ENCODE results near the gene NPAS3.

The NPAS3 gene

DNA sequence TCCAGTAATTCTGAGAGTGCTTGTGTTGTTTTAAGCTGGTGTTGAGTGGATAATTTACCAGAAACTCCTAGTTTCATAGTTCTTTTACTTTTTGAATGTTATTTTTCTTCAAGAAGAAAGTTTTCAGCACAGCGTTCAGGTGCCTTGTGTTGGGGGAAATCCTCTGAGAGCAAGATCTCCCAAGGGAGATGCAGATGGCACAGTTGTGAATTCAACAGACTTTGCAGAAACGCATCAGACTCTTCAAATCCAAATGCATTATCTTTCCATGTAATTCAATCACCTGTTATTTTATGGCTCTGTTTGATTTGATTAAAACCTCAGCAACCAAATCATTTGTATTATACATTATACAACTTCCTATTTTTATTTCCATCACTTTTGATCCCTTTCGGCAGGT is 572.3 kb downstream of the NPAS3 start:
- no peak for DNase-seq (ENCODE audit: low read depth in 2 of 2)

DNA sequence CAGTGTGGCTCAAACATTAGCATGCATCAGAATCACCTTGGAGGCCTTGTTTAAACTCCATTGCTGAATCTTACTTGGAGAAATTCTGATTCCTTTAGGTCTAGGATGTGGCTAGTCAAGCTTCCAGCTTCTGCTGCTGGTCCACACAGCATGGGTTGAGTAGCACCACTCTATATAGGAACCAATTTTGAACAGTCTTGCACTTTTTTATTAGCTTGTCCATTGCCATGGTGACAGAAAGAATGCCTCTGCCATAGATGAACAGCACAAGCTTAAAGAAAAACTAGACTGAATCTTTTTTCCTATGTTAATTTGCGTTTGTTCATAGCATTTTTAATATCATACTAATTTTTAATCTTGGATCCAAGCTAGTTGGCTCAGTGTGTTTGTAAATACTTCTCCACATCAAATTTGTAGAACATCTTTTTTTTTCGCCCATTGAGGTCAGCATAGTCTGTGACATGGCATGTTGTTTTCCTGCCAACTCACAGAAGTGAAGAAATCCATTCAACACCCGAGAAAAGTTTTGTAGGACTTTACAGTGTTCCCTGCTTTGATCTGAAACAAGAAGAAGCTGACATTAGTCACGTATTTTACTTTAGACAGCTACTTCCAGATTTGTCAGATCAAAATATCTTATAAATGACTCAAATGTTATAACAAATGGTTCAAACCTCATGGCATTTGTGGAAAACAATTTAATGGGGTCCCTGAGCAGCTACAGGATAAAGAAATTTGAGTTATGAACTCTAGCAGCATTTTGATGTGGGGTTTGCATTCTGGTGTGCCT is 573.4 kb downstream of the NPAS3 start:
- DNase-seq (ENCODE audit: low read depth in 2 of 2) = no peak

DNA sequence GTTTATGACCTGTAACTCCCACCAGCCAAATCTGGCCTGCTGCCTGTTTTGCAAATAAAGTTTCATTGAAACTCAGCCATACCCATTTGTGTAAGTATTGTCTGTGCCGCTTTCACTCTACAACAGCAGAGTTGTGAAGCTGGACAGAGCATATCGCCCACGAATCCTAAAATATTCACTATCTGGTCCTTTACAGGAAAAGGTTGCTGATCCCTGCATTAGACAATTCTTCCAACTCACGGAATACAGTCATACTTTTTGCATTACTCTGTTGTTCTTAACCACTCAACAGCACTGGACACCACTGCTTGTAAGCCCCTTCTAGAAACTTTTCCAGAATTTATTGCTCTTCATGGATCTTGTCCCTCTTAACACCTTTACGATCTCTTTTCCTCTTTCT is 576.8 kb downstream of the NPAS3 start:
- no peak for DNase-seq (ENCODE audit: low read depth in 2 of 2)

DNA sequence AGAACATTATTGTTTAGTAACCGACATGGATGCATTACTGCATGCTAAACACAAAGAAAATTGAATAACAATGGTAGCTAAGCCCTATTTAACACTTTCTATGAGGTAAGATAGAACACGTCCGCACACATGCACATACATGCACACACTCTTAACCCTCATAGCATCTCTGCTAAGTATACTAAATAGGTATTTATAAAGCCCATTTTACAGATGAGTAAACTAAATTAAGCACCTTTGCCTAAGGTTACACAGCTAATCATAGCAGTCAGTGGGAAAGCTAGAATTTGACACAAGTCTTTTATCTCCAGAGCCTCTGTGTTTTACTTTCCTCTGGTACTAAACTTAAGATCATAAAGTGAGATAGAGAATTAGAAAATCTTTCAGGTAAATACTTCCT is 577.2 kb downstream of the NPAS3 start:
- no peak for DNase-seq (ENCODE audit: low read depth in 2 of 2)

DNA sequence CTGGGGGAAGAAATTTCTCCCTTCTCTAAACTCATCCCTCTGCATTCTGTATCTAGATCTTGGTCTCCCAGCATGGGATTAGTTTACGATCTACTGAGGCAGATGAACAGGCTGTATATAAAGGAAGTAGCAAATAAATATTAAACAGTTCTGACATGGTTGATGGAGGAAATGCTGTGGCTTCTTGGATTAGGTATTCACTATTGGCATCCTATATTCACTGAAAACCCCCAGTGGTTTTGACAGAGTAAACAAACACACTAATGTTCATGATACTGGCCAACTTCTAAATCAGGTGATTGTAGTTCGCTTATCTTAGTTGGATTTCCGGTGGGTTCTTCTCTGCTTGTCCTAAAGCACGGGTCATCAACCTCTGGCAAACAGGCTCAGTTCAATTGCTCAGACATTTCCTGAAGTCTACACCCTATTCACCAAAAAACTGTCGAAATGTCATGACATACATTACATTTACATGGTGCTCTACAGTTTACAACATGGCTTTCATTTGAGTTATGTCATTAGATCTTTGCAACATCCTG is 578.3 kb downstream of the NPAS3 start:
- no peak for DNase-seq (ENCODE audit: low read depth in 2 of 2)

DNA sequence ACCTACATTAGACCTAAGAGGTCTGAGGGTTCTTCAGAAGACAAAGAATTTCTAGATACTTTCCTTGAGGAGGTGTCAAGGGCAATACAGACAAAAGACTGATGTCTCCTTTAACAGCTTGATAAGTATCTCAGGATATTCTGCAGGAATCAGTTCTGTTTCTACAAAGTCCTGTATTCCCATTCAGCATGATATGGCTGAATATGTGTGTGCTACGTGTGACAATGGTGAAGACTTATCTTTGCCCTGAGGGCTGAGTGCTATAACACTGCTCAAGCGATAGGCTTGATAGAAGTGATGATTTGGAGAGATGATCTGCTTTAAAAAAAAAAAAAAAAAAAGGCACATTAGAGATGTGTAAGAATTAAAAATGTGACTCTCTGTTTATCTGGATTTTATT is 582.5 kb downstream of the NPAS3 start:
- DNase-seq (ENCODE audit: low read depth in 2 of 2) = no peak

DNA sequence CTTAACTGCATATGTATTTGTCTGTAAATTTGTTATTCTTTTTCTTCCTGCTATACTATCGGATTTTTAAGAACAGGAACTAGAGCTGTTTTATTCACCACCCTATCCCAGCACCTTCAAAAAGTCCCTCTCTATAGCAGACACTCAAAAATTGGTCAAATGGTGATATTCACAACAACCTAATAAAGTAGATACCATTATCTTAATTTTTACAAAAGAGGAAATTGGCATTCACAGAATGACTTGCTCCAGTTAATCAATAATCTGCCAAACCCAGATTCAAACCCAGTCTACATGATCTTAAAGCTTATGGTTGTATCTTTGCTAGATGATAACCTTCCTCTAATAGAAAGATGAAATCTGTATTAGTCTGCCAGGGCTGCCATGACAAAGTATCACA is 585.6 kb downstream of the NPAS3 start:
- DNase-seq (ENCODE audit: low read depth in 2 of 2) = no peak

DNA sequence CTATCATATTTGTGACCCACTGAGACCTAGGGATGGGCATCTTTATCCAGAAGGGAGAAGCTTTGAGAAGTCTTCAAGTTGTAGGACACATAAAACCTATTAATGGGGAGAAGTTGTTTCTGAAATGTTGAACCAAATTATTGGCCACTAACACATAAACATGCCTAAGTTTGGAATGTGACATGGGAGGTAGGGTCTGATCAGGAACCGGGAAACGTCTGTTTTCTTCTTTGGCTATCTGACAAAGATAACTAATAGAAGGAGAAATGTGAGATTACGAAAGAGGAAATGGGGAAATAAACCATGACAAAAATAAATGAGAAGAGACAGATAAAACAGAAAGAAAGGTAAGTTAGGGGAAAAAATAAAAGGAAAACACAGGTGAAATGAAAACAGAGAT is 586.9 kb downstream of the NPAS3 start:
- no peak for DNase-seq (ENCODE audit: low read depth in 2 of 2)

DNA sequence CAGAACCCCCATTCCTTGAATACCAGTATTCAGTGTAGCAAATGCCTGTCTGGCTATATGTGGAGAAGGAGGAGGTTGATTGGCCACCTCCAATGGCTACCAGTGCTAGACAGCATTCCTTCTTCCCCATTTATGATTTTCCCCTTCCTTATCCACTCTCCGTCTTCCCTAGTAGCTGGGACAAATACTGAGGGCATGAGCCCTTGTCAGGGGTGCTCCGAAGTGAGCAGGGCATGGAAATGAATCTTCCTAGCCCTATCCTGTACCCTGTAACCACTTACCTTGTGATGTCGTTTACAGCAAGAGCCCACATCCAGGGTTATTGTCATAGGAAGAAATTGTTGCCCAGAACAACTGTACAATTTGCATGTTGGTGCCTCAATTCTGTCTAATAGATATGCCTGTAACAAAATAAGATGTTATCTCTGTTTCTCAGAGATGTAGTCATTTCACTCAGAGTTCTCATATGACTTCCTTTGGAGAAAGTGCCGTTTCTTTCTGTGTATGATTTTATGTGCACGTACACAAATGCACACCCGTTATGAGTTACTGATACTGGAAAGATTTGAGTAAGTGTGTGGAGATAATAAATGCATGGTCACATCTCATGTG is 588.5 kb downstream of the NPAS3 start:
- DNase-seq (ENCODE audit: low read depth in 2 of 2) = no peak

DNA sequence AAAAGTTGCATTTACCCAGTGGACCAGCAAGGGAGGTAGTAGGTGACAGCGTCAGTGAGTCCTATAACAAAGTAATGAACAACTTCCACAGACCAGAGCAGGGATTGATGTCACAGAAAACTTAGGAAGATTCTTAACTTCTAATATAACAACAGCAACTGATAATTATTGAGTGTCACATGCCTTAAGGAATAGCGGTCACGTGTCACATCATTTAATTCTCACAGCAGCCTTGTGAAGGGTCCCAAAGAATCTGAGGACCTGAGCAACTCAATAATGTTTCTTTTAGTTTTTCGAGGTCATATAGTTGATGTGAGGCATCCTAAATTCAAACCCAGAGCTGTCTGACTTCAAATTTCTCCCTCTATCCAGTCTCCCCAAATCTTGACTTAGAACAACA is 590.0 kb downstream of the NPAS3 start:
- no peak for DNase-seq (ENCODE audit: low read depth in 2 of 2)

DNA sequence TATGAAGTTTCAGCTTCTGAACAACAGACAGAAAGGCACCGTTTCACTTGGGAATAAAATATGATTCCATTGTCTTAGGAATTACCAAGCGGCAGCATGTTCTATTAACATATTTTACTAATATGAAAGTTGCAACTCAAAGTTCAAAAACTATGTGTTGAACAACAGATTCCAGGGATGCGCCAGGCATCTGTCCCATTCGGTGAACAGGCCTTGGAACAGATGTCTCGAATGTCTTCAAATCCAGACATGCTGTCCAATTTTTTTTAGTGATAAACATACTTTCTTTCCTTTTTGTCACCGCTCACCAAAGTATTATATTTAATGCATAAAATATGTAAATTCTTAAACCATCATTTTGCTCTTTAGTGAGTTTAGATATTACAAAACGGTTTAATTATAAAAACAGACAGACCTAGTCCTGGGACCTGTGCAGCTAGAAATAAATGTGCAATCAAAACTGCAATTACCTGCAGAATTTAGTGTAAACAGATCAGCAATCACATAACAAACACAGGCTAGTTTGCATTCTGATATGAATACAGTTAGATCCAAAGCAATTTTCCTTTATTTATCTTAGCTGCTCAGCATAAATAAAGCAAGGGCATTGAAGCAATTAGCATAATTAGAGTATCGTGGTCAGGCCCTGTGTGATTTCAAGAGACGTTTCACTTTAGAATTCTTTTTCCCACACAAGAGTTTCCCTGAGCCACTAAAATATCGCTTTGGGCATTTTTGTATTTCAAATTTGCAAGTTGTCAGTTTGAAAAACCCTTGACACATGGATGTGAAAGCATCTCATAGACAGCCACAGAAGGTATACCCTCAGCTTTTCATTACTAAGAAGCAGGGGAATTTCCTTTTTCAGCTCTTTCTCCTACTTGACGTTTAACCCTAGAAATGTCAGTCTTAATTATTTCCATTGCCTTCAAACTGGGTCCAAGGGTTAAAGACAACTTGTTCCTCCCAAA is 591.4 kb downstream of the NPAS3 start:
- no peak for DNase-seq (ENCODE audit: low read depth in 2 of 2)

DNA sequence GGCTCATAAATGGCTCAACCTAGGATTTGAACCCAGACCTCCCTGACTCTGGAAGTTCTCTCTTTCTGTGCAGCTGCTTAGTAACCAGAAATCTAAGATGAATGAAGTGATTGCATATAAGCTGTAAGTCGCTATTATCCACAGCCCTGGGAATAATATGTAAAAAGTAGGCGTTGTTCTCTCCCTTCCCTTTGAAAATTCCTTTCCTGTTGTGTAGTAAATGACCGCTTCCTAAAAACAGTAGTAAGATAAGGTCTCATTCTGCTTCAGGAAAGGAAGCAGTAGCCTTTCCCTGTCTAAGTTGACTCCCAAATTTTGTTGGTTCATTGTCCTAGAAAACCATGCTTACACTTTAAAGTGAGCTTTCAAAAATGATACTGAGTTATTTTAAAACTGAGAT is 593.9 kb downstream of the NPAS3 start:
- no peak for DNase-seq (ENCODE audit: low read depth in 2 of 2)

DNA sequence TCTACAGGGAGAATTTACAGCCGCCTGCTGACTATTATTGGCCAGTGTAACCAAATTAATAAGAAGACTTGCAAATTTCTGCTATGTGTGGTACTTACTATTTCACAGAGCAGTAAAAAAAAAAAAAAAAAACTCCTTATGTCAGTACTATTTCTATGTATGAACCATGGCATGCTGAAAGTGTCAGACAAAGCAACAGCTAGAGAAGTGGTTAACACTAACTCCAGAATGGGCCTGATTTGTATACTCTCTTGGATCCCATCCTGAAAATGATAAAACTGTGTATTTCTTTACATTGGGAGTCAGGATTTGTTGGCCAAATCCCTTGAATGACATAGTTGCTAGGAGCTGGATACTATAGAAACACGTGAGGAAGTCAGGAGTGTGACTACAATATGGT is 595.4 kb downstream of the NPAS3 start:
- DNase-seq (ENCODE audit: low read depth in 2 of 2) = no peak

DNA sequence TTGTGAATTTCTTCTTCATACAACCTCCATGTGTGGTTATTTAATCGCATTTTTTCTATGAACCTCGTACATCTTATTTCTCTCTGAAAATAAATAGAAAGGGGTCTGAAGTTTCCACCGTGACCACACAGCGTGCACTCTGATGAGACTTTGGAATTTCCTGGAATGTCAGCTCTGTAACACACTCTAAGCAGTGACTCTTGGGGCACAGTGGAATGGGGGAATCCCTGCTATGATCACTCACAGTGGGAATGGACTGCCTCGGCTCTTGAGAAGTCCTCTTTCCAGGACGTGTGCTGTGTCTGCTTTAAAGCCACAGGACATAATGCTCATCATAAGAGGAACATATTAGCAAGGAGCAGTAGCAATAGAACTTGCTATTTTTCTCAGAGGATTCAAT is 596.0 kb downstream of the NPAS3 start:
- DNase-seq (ENCODE audit: low read depth in 2 of 2) = no peak

DNA sequence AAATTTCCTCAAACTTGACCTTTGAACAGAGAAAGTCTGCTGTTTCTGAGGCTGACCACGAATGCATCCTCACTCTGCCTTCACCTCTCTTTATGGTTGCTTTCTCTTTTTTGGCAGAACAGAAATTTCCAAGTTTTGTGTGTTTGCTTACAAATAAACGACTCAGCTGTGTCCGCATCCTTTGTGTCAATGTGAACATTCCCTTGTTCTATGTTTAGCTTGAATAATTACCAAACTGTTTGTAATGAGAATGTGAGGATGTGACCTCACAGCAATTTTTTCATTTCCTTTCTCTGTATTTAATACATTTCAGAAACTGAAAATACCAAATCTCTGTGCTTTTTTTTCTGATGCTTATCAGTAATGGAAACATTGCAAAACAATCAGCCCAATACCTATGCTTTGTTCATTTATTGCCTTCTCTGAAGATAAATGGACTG is 601.3 kb downstream of the NPAS3 start:
- DNase-seq (ENCODE audit: low read depth in 2 of 2) = no peak

DNA sequence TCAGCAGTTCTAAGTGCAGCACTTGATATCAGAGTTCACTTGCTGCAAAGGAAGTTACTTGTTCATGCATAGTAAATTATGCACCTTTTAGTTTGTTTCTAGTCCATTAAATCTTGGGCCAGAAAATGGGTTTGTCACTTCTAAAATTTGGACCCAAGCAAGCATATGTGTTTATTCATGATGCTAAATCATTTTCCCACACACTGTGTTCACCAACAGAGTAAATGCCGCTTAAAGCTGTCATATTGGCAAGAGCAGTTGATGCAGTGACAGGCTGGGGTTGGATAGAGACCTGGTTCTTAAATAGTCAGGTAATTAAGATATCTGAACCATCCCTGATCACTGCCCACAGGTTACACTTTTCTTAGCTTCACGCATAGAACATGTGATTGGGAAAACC is 602.5 kb downstream of the NPAS3 start:
- DNase-seq (ENCODE audit: low read depth in 2 of 2) = no peak

DNA sequence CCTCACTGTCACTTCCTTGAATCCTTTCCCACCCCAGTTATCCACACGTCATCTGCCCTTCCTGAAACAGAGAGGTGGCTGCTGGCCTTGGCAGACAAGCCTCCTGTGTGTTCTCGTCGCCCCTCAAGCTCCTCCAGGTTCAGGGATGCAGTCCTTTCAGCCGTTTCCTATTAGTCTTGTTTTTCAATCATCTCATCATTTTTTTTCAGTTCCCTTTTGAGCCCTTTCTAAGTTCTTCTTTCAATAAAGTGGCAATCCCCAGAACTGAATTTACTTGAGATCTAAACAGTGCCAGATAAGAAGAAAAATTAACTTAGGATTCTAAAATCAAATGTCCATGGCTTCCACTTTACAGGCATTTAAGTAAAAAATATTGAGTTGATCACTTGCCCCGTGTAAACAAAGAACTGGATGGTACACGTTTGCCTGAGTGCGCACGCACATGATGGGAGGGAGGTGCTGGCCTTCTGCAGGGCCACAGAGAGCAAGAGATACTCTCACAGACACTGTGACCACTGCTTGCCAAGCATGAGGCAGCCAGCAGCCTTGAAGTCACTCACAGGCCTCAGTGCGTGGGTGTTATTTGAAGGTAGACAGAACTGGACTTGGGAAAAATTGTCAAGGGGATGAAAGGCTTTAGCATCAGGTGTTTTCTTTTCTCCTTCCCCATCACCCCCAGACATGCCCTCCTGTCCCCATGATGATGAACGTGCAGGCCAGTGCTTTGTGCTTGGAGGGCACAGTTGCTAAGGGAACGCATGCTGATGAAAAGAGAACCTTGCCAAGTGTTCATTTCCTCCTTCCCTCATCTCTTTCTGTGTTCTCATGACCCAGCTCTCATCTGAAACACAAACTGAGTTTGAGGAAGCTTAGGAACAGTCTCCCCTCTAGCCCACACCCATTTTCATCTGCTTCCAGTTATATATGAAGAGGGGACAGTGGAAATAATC is 603.9 kb downstream of the NPAS3 start:
- DNase-seq (ENCODE audit: low read depth in 2 of 2) = no peak

DNA sequence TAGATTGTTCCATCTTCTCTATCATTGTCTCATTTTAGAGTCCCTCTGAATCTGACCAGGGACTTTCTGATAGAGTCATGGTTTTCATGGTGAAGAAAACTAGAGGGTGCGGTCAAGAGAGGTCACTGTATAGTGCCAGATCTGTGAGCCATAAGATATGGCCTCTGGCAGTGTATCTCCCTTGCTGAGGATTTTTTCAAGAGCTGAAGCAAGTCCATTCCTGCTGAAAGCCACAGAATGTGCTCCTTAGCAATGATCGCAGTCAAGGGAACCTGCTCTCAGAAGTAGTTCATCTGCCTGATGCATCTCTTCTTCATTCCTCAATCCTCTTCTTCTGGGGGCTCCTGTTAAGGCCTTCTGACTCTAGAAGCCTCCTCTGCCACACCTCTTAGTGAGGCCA is 607.0 kb downstream of the NPAS3 start:
- DNase-seq (ENCODE audit: low read depth in 2 of 2) = no peak

DNA sequence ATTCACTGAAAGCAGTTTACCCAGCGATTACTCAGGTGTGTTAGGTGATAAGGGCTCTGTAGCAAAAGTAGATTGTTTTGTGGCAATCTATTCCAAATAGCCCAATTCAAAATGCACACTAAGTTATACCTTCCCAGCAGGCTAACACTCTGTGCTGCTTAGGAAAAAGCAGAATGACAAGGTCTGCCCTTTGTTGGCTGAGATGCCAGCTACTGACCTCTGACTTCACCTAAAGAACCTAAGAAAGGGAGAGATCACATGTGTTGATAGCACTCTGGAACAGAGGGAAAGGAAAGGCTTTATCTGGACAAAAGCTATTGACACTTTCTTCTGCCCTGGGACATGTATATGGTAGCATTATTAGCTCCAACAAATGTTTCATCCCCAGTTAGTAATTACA is 609.9 kb downstream of the NPAS3 start:
- no peak for DNase-seq (ENCODE audit: low read depth in 2 of 2)

DNA sequence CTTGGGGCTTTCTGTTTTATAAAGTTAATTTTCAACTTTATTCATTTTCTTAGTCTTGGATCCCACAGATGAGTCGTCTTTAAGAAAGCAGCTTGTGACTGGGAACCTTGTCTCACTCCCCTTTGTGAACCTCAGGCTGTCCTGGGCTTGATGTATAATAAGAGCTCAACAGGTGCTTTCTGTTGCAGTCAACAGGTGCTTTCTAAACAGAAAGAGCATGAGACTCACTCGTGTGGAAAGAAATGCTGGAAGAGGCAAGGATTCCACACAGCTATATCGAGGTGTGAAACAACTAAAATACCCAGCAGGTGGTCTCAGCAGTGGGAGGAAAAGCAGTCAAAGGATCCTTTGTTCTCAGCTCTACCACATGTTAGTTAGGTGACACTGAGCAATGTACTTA is 613.3 kb downstream of the NPAS3 start:
- no peak for DNase-seq (ENCODE audit: low read depth in 2 of 2)

DNA sequence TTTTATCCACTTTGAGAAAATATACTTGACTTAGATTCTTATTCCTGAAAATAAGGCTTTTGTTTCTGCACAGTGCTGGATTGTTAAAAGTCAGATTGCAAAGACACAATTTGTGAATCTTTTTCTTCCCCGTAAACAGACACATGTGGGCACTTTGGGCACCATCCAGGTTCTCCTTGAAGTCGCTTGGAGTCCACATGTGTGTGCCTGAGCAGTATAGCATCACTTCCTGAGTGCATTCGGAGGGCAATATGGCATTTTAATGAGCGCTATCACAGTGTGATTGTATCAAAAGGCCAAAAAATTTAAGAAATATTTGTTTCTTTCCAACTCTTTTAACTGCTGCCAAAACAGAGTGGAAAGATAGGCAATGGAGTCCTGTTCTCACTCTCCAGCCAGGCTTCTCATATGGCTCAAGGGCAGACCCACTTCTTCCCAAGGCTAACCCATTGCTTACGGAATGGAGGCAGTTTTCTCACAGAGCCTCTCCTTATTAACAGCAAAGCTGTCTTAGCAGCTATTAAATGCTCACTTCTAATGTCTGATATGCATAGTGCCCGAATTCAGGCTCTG is 615.1 kb downstream of the NPAS3 start:
- no peak for DNase-seq (ENCODE audit: low read depth in 2 of 2)
